ENCODE results near the gene ACO2. TPM values are rescaled to one million over a fixed set of nuclear protein-coding genes. Genes with fewer than 3 reads are reported as not detected.

The ACO2 gene
- total and polyA plus RNA-seq, 10 of the 15 experiments (the other 5 are each of a cell fraction or from before 2014, with no cell fraction given), result 21.4 to 214 (median 88.5) TPM

GRCh38 chr22:41468381-41469217, at the start of gene ACO2, which contains the start of gene PHF5A (continued):
- TF ChIP-seq CUX1 (IDR thresholded peaks at IDR 0.05; ENCODE audit: insufficient replicate concordance, low read depth, low read length) (no peak), CEBPZ (IDR thresholded peaks at IDR 0.05; ENCODE audit: low read depth, low read length) (0 out of 2 replicates have a peak, but pooled peaks have one; percentile 24), EED (IDR thresholded peaks at IDR 0.05; ENCODE audit: low read depth) (no peak), CEBPB (IDR thresholded peaks at IDR 0.05; ENCODE audit: borderline replicate concordance in 1 of 2, low read depth in 2 of 2, low read length in 2 of 2) (no peak), SMAD1 (IDR thresholded peaks at IDR 0.05; ENCODE audit: low read depth, partially characterized antibody) (peak; percentile 33), EGR1 (IDR thresholded peaks at IDR 0.05; ENCODE audit: borderline replicate concordance in 1 of 2, low read depth in 2 of 2, low read length in 2 of 2) (no peak; a peak in 1 of 3 replicates), NBN (IDR thresholded peaks at IDR 0.05) (peak; percentile 95), CREB1 (IDR thresholded peaks at IDR 0.05; ENCODE audit: low read depth) (peak; percentile 98), GATAD2B (conservative IDR thresholded peaks at IDR 0.05; ENCODE audit: low read depth) (peak; percentile 62), CHD4 (IDR thresholded peaks at IDR 0.05) (no peak), ESRRA (IDR thresholded peaks at IDR 0.05; ENCODE audit: low read length) (no peak), MEF2B (IDR thresholded peaks at IDR 0.05; ENCODE audit: partially characterized antibody, poor library complexity, severe bottlenecking) (peak; percentile 86)
- TF ChIP-seq, protein P1, sequence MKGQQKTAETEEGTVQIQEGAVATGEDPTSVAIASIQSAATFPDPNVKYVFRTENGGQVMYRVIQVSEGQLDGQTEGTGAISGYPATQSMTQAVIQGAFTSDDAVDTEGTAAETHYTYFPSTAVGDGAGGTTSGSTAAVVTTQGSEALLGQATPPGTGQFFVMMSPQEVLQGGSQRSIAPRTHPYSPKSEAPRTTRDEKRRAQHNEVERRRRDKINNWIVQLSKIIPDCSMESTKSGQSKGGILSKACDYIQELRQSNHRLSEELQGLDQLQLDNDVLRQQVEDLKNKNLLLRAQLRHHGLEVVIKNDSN (IDR thresholded peaks at IDR 0.05; ENCODE audit: borderline replicate concordance, extremely low read length, insufficient read depth, low read depth, low read length), result no peak
- TF ChIP-seq, protein P2, sequence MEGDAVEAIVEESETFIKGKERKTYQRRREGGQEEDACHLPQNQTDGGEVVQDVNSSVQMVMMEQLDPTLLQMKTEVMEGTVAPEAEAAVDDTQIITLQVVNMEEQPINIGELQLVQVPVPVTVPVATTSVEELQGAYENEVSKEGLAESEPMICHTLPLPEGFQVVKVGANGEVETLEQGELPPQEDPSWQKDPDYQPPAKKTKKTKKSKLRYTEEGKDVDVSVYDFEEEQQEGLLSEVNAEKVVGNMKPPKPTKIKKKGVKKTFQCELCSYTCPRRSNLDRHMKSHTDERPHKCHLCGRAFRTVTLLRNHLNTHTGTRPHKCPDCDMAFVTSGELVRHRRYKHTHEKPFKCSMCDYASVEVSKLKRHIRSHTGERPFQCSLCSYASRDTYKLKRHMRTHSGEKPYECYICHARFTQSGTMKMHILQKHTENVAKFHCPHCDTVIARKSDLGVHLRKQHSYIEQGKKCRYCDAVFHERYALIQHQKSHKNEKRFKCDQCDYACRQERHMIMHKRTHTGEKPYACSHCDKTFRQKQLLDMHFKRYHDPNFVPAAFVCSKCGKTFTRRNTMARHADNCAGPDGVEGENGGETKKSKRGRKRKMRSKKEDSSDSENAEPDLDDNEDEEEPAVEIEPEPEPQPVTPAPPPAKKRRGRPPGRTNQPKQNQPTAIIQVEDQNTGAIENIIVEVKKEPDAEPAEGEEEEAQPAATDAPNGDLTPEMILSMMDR (IDR thresholded peaks at IDR 0.05 in 2 of 3, conservative IDR thresholded peaks at IDR 0.05 in 1 of 3; ENCODE audit: control insufficient read depth in 2 of 3, extremely low read depth in 1 of 3, insufficient read depth in 1 of 3, low read depth in 3 of 3, low read length in 3 of 3), result no peak
- TF ChIP-seq, protein P3, sequence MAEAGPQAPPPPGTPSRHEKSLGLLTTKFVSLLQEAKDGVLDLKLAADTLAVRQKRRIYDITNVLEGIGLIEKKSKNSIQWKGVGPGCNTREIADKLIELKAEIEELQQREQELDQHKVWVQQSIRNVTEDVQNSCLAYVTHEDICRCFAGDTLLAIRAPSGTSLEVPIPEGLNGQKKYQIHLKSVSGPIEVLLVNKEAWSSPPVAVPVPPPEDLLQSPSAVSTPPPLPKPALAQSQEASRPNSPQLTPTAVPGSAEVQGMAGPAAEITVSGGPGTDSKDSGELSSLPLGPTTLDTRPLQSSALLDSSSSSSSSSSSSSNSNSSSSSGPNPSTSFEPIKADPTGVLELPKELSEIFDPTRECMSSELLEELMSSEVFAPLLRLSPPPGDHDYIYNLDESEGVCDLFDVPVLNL (IDR thresholded peaks at IDR 0.05; ENCODE audit: low read depth, low read length), result no peak

All from GM12878 (cell line).